Renal cortical epithelial cell (primary cell): ENCODE results near the gene ATP6V0E2. TPM values are rescaled to one million over a fixed set of nuclear protein-coding genes. Genes with fewer than 3 reads are reported as not detected.
A peak's percentile ranks its signal among the peaks of the same experiment; 100 is the strongest.

Source experiments
- DNase-seq: peaks from one replicate; pipeline ENCODE4 v3.0.0-alpha.2; 2011; ENCODE audit warnings: low read depth
- total RNA-seq: library from RNA; depleted of rRNA; stranded (reverse); fragments of >200 nt; gene quantifications from 2 replicates; pipeline ENCODE4 v1.2.3, GENCODE V29; 2014

ATP6V0E2 gene
- total RNA-seq, 1 donor from 2014 or later = 15.9 TPM

DNA sequence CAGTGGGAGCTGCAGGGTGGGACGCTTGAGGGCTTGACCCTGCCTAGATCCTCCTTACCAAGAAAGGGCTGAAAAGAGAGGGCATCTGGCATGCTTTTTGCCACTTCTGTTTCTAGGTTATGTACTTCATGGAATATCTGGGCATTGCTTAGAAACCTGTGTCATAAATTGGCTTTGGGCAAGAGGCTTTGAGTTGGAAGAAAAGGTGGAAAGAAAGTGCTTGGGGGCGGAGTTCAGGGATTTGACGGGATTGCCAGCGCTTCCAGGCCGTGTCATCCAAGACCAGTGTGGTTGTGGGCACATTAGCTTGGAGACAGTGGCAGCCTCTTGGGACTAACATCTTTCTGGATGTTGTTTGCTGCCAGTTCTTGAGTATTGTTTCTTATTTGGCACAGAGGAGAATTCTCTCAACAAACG, 34.8 kb upstream of the ATP6V0E2 start:
- peak; percentile 19 for DNase-seq

DNA sequence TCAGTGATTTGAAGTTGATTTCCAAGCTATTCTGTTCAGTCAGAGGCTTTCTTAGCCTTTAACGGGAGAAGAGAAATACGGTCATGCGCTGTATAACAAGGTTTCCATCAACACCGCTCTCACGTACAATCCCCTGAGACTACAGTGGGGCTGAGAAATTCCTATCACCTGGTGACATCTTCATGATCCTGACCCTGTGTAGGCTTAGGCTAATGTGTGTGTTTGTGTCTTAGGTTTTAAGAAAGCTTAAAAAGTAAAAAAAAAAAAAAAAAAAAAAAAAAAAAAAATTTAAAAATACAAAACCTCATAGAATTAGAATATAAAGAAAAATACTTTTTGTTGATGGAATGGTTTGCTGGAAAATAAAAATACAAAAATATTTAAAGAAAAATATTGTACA, 33.8 kb upstream of the ATP6V0E2 start:
- DNase-seq = no peak

DNA sequence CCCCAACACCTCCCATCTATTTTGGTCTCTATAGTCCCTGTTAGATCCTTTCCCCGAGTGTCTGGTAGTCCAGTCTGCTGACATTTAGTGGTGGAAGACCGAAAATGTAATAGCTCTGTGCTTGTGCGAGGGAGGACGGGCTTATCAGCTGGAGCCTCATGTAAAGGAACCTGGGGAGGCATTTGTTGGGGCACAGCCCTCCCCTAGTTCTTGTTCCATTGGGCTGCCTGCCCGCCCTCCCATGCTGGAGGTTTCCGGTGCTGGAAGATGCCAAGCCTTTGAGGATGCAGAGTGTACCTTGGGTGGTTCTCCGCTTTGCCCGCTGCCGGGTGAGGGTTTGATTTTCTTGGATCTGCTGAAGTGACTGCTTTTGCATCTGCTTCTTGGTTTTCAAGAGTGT, 30.2 kb upstream of the ATP6V0E2 start:
- DNase-seq = no peak

DNA sequence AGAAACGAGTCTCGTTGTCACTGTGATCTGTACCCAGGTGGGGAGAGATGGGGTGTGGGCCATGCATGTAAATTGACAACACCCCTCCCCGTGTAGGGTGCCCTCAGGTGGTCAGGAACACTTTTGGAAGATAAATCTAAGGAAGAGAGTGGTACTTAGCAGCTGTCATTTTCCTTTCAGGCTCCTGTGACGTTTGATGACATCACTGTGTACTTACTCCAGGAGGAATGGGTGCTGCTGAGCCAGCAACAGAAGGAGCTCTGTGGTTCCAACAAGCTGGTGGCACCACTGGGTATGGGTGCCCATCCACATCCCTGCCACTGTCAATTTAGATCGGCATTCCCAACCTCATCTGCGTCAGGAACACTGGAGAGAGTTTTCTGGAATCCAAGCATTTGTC, 29.3 kb upstream of the ATP6V0E2 start:
- DNase-seq = no peak

DNA sequence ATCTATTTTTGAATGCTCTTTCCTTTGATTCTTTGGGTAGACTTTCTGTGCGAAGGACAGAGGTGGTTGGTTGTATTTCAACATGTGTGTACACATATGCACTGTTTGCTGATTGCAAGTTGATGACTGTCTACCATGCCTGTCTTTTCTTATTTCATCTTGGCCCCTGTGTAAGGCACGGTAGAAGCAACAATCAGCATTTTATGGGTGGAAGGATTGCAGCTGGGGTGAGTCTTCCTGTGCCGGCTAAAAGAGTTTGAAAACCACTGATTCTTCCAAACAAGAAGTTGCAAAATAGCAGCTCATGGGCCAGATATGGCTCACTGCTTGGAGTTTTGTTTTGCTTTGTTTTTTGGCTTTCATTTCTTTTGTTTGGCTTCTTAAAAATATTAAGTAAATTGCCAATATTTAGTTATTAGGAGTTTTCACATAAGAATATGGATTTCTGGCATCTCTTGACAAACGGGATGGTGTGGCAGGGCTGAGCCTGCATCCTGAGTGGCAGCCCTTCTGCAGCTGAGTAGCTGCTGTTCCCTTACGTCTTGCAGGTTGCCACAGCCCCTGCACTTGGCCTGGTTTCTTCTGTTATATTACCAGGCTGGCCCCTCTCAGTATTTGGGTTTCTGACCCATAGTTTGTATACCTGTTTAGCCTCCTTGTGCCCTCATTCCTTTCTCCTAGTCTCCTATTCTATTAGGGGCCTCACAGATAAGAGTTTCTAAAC, 28.4 kb upstream of the ATP6V0E2 start:
- no peak for DNase-seq

DNA sequence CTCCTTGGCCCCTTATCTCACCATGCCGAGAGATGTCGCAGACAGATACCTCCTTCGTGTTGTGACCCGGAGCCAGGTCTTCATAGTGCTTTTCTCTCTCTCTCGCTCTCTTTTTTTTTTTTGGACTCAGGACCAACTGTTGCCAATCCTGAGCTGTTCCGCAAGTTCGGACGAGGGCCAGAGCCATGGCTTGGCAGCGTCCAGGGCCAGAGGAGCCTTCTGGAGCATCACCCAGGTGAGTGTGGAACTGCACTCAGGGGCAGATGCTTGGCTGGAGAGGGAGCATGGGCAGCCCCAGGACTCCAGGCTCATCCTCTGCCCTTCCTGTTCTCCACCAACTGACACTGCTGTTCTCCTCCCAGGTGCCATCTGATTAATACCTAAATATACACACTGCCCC, 27.7 kb upstream of the ATP6V0E2 start:
- no peak for DNase-seq

DNA sequence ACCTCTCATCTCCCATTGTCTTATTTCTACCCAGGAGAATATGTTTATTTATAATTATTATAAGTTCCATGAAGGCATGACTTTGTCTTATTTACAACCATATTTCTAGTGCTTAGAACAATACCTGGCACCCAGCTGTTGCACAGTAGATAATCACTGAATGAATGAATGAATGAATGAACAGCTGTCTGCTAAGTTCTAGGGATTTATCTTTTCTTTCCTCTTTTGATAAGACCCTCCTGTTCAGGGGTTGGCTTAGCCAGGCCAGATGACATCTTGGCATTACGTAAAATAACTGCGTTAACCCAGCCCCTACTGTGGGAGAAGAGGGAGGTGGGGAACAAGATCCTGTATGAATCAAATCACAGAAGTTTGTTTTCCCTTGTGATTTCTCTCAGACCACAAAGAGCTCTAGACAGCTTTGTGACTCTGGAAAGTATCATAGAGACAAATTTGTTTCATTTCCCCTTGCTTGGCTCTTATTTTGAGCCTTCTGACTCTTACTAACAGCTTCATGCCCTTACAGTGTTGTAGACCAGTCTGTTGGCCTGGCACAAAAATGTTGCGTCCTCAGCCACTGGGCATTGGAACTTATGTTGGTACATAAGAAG, 27.2 kb upstream of the ATP6V0E2 start:
- no peak for DNase-seq

DNA sequence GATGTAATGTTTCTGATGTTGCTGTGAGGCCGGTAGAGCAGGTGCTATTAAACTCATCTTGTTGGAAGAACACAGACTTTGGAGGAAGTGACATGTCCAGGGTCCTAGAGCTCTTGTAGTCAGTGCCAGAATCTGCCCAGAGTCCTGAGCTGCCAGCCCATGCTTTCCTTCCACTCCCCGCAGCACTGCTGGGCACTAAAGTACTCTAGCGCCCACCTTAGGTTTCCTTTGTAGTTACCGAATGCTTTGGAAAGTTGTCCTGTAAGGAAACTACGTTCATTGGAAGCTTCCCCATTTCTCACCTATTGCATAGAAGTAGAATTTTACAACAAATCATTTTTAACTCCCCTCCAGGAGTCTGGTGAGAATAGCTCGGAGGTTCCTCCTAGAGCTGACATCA, 24.6 kb upstream of the ATP6V0E2 start:
- no peak for DNase-seq

DNA sequence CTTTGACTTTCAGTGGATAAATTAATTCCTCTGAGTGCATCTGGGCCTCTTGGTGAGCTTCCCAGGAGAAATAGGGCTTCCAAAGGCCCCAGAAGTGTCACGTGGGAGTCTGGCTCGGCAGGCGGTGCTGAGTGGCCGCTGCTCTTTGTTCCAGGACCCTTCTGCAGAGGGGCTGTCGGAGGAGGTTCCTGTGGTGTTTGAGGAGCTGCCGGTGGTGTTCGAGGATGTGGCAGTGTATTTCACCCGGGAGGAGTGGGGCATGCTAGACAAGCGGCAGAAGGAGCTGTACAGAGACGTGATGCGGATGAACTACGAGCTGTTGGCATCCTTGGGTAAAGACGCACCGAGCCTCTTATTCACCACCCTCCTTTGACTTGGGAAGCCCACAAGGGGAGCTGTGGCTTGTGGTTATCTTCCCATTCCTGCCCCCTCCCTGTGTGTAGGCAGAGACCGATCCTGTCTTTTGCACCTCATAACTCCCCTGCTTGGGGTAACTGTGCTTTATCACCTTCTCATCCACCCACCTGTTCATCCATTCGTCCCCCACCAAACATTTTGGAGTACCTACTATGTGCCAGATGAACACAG, 23.7 kb upstream of the ATP6V0E2 start:
- no peak for DNase-seq

DNA sequence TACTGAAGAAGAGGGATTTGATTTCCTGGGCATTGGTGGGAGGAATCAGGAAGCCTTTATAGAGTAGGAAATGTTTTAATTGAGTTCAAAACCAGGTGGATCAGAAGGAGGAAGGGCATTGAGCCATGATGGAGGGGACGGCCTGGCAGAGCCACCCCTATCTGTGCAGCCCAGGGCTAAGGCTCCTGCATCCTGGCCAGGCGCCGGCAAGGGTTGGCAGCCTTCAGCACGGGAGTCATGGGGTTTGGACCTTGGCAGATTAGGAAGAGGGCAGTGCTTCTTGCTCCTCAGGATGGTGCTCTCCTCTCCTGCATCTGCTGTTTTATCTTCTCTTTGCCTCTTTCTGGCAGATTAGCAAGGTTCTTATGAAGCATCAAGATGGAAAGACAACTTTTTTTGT, 23.1 kb upstream of the ATP6V0E2 start:
- no peak for DNase-seq

DNA sequence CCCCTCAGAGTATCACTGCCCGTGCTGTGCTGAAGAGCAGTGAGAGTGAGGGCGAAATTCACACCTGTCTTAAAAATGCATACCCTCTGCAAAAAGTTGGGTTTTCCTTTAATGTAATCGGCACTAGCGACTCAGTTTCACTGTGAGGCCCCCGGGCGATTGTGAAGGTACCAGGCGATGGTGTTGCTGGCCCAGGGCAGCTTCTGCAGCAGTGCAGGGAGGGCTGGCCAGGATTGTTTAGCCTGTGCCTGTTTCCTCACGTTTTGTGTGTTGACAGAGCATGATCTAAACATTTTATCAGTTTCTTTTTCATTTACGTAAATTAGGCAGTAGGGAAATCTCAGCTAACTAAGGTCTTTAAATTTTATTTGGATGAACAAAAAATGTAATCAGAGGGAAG, 22.3 kb upstream of the ATP6V0E2 start:
- DNase-seq = no peak

DNA sequence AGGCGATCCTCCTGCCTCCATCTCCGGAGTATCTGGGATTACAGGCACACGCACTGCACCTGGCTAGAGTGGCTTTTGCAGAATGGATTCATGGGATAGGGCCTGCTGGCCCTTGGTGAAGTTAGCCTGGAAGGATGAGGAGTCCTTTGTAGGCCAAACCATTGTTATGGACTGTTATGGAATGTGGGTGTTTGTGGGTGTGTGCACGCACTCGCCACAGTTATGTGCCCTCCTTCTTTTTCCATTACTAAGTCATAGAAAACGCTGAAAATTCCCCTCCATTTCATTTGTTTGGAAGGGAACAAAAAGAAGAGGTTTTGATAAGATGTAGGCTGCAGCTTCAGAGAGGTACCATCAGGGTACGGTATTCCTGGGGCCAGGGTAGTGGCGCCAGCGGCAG, 20.6 kb upstream of the ATP6V0E2 start:
- no peak for DNase-seq

DNA sequence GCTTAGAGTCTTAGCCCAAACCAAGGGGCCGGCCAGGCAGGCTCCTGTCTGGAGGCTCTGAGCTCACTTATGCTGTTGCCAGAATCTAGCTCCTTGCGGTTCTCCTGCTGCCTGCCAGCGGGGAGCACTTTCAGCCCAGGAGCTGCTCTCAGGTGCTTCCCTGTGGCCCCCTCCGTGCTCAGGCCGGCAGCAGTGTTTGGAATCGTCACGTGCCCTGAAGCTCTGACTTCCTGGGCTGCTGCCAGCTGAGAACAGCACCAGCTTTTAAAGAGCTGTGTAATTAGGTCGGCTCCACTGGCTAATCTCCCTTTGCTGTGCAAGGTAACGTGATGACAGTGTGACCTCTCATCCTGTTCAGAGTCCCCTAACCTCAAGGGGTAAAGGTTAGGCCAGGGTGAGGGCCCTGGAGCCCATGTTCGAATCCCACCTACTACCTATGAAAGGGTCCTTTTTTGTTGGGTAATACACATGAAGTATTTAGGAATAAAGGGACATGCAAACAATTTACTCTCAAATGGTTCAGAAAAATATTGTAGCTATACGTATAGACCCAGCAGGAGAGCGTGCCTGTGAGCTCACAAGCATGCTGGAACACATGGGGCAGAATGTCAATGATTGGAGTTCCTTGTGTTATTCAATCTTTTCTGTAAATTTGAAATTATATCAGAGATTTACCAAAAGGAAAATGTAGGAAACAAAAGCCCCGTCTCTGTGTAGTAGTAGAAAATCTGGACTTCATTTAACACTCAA, 19.0 kb upstream of the ATP6V0E2 start:
- peak; percentile 55 for DNase-seq

DNA sequence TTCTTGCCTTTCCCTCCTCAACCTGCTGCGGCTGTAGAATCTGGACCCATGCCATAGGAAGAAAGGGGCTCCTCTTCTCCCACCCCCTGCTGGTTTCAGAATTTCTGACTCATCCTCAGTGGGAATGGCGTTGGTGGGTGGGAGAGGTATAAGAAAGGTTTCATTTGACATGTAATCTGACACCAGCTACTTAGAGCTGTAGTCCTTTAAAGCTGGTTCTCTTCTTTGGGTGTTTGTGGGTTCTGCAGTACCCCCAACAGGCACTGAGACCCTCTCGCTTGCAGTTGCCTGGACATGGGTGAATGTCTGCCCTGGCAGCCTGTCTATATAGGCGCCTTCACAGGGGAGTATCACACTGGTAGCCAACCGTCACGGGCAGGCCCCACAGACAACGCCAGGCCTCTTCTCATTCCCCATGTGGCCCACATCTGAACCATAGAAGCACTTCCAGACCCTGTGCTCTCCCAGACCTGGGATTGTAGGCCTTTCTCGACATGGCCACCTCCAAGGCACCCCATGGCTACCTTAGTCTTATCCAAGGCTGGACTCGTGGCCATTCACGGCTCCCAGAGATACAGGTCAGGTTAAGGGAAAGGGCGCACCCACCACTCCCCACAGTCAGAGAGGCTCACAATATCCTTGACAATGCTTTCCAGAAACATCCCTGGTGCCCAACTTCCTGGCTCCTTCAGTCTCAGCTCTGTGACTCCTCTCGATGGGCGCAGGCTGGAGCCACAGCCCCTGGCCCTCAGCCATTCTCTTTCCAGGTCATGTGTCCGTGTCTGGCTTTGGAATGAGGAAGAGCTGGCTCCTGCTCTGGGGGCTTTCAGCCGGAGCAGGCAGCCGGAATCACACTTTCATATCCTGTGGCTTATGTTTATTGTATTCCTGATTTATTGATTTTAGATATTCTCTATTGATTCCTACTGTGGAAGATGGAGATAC, 18.1 kb upstream of the ATP6V0E2 start:
- peak; percentile 70 for DNase-seq

DNA sequence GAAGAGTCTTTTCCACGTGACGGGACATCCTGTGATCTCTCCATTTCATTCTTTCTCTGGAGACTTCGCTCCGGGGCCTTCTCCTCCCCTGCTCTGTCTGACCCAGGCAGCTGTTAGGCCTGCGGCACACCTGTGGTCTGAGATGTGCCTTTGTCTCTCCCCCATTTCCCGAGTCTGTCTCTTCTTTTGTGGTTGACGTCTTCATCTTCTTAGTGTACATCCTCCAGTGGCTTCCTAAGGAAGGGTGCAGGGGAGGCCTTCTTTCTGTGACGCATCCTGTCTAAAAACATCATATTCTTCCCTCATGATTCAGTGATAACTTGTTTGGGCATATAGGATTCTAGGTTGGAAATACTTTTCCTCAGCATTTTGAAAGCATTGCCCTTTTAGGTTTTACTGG, 17.2 kb upstream of the ATP6V0E2 start:
- no peak for DNase-seq

DNA sequence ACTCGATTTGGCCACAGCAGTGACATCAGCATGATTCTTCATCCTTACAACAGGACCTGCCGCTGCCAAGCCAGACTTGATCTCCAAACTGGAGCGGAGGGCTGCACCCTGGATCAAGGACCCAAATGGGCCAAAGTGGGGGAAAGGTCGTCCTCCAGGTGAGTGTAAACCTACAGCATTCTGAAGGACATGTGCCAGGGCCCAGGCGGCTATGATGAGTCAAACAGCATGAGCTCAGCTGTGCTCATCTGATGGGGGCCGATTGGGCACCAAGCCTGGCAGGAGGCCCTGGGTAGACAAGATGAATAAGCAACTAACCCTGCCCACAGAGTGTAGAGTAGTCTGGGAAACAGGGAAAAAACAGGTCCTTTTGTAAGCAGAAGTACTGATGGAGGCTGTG, 14.4 kb upstream of the ATP6V0E2 start:
- no peak for DNase-seq

DNA sequence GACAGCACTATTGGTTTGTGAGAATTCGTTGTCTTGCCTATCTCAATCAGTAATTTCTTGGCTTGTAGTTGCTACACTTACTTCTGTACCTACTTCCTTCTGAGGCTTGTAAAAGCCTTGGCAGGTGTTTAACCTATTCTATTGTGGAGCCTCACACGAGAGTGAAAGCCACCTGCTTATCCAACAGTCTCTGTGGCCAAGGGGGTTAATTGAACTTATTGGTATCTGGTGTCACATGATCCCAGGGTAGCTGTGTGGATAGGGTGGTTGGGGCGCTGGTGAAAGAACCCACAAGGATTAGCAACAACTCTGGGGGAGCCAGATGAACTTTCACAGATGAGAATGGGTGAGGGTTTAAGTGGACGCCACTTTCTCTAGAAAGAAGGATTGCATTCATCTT, 13.9 kb upstream of the ATP6V0E2 start:
- DNase-seq = no peak

DNA sequence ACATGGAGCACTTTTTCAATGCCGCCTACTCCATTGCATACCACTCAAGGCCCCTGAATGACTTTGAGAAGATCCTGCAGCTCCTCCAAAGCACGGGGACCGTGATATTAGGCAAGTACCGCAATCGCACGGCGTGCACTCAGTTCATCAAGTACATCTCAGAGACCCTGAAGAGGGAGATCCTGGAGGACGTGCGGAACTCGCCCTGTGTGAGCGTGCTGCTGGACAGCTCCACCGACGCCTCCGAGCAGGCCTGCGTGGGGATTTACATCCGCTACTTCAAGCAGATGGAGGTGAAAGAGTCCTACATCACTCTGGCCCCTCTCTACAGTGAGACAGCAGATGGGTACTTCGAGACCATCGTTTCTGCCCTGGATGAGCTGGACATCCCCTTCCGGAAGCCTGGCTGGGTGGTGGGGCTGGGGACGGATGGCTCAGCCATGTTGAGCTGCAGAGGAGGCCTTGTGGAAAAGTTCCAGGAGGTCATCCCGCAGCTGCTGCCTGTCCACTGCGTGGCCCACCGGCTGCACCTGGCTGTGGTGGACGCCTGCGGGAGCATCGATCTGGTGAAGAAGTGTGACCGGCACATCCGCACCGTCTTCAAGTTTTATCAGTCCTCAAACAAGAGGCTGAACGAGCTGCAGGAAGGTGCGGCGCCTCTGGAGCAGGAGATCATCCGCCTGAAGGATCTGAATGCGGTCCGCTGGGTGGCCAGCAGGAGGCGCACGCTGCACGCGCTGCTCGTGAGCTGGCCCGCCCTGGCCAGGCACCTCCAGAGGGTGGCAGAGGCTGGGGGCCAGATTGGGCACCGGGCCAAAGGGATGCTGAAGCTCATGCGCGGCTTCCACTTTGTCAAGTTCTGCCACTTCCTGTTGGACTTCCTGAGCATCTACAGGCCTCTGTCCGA, 12.7 kb upstream of the ATP6V0E2 start:
- DNase-seq = no peak

DNA sequence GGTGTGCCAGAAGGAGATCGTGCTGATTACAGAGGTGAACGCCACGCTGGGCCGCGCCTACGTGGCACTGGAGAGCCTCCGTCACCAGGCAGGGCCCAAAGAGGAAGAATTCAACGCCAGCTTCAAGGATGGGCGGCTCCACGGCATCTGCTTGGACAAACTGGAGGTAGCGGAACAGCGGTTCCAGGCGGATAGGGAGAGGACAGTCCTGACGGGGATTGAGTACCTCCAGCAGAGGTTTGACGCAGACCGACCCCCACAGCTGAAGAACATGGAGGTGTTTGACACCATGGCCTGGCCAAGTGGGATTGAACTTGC, 12.1 kb upstream of the ATP6V0E2 start:
- no peak for DNase-seq

DNA sequence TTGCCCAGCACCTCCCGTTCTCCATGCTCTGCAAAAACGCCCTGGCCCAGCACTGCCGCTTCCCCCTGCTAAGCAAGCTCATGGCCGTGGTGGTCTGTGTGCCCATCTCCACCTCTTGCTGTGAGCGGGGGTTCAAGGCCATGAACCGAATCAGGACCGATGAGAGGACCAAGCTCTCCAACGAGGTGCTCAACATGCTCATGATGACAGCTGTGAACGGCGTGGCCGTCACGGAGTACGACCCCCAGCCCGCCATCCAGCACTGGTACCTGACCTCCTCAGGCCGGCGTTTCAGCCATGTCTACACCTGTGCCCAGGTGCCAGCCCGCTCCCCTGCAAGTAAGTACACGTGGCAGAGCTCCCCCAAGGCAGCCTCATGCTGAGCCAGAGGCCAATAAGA, 11.6 kb upstream of the ATP6V0E2 start:
- DNase-seq = no peak

DNA sequence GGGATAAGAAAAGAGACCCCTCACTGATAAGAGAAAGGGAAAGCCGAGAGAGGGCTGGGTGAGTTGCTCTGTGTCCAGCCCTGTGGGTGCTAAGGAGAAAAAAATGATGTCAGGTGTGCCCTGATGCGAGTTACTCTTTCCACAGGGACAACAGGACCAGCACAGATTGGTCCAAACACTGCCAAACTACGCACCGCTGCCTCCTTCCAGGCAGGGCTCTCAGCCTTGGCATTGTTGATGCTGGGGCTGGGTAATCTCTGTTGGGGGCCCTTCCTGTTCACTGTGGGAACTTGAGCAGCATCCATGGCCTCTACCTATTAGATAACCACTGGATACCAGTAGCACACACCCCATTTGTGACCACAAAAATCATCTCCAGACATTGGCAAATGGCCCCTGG, 10.3 kb upstream of the ATP6V0E2 start:
- DNase-seq = no peak
